Neural cell (in vitro differentiated cells): ENCODE measurements around the gene CNN3. TPM values are rescaled to one million over a fixed set of nuclear protein-coding genes. Genes with fewer than 3 reads are reported as not detected.

ENCODE experiments used
- H2AFZ ChIP-seq: fragments of 200-600, 300-800 bp; sonication (generic), shearing (Covaris generic); 2 replicates; pipeline ENCODE4 v1.6.0; 2014; ENCODE audit warnings: low read depth, mild to moderate bottlenecking, antibody characterized with exemption, low read length, moderate library complexity
- H3F3A ChIP-seq: fragments of 200-600 bp; shearing (Covaris generic); 2 replicates; pipeline ENCODE4 v1.6.1; 2016; ENCODE audit warnings: mild to moderate bottlenecking, moderate library complexity, mixed read lengths, antibody characterized with exemption, low read length; ENCODE audit not compliant: insufficient read depth, poor library complexity, severe bottlenecking
- H3K27ac ChIP-seq: fragments of 200-600, 300-800 bp; sonication (generic), shearing (Covaris generic); 2 replicates; pipeline ENCODE4 v1.5.1; 2014; ENCODE audit warnings: mild to moderate bottlenecking, low read length, moderate library complexity
- H3K27me3 ChIP-seq: fragments of 300-800, 200-600 bp; sonication (generic), shearing (Covaris generic); 2 replicates; pipeline ENCODE4 v1.6.0; 2014; ENCODE audit warnings: mild to moderate bottlenecking, low read depth, low read length, moderate library complexity; ENCODE audit not compliant: insufficient read depth
- H3K36me3 ChIP-seq: fragments of 300-800, 200-600 bp; sonication (generic), shearing (Covaris generic); 2 replicates; pipeline ENCODE4 v1.5.1; 2014; ENCODE audit warnings: mild to moderate bottlenecking, antibody characterized with exemption, low read length, moderate library complexity; ENCODE audit not compliant: insufficient read depth
- H3K4me2 ChIP-seq: fragments of 300-800, 200-600 bp; sonication (generic), shearing (Covaris generic); 2 replicates; pipeline ENCODE4 v1.6.0; 2014; ENCODE audit warnings: mild to moderate bottlenecking, low read length
- H3K4me3 ChIP-seq: fragments of 300-800, 200-600 bp; sonication (generic), shearing (Covaris generic); 2 replicates; pipeline ENCODE4 v1.5.1; 2014; ENCODE audit warnings: mild to moderate bottlenecking, low read length, moderate library complexity
- H3K79me2 ChIP-seq: fragments of 200-600 bp; shearing (Covaris generic); replicated peaks from 2 replicates; pipeline ENCODE4 v1.6.0; 2014; ENCODE audit warnings: mild to moderate bottlenecking, low read length, moderate library complexity; ENCODE audit not compliant: insufficient read depth
- H3K9ac ChIP-seq: fragments of 300-800, 200-600 bp; sonication (generic), shearing (Covaris generic); 2 replicates; pipeline ENCODE4 v1.6.1; 2016; ENCODE audit warnings: mild to moderate bottlenecking, low read length, mixed read lengths
- H3K9me2 ChIP-seq: fragments of 200-600 bp; shearing (Covaris generic); 2 replicates; pipeline ENCODE4 v1.6.1; 2016; ENCODE audit warnings: mild to moderate bottlenecking, low read length, mixed read lengths; ENCODE audit not compliant: insufficient read depth
- H3K9me3 ChIP-seq: fragments of 200-600, 300-800 bp; sonication (generic), shearing (Covaris generic); 2 replicates; pipeline ENCODE4 v1.6.1; 2016; ENCODE audit warnings: mild to moderate bottlenecking, mixed run types, low read length, moderate library complexity, mixed read lengths
- H4K20me1 ChIP-seq: fragments of 200-600 bp; shearing (Covaris generic); 2 replicates; pipeline ENCODE4 v1.6.1; 2016; ENCODE audit warnings: mild to moderate bottlenecking, mixed run types; ENCODE audit not compliant: insufficient read depth
- EP300 ChIP-seq: fragments of 450-650 bp; conservative IDR thresholded peaks from 2 replicates; pipeline ENCODE4 v1.6.1; 2014; ENCODE audit warnings: antibody characterized with exemption, mild to moderate bottlenecking, moderate library complexity; ENCODE audit not compliant: poor library complexity, severe bottlenecking
- EZH2 ChIP-seq: fragments of 200-600, 300-800 bp; shearing (Covaris generic), sonication (generic); IDR thresholded peaks from 2 replicates; pipeline ENCODE4 v1.6.1; 2014; ENCODE audit warnings: antibody characterized with exemption, low read length, borderline replicate concordance, mild to moderate bottlenecking; ENCODE audit not compliant: insufficient read depth, poor library complexity, severe bottlenecking
- MXI1 ChIP-seq: fragments of 450-650 bp; conservative IDR thresholded peaks from 2 replicates; pipeline ENCODE4 v1.6.1; 2014; ENCODE audit warnings: antibody characterized with exemption, mild to moderate bottlenecking; ENCODE audit not compliant: poor library complexity, severe bottlenecking
- POLR2AphosphoS5 ChIP-seq: IDR thresholded peaks from 2 replicates; pipeline ENCODE4 v1.6.1; 2012
- RAD21 ChIP-seq: fragments of 450-650 bp; conservative IDR thresholded peaks from 2 replicates; pipeline ENCODE4 v1.6.1; 2014; ENCODE audit warnings: antibody characterized with exemption, mild to moderate bottlenecking, moderate library complexity
- SMC3 ChIP-seq: fragments of 450-650 bp; conservative IDR thresholded peaks from 2 replicates; pipeline ENCODE4 v1.6.1; 2014; ENCODE audit warnings: antibody characterized with exemption, mild to moderate bottlenecking, moderate library complexity; ENCODE audit not compliant: poor library complexity
- TAF1 ChIP-seq: IDR thresholded peaks from 2 replicates; pipeline ENCODE4 v1.6.1; 2012; ENCODE audit warnings: low read depth
- polyA plus RNA-seq: library from polyadenylated mRNA; depleted of rRNA; stranded (reverse); fragments of >200 nt; gene quantifications from 2 replicates; pipeline ENCODE4 v1.2.3, GENCODE V29; 2014
- TF ChIP-seq, protein P1 (sequence below): IDR thresholded peaks from 2 replicates; pipeline ENCODE4 v1.6.1; 2012; ENCODE audit warnings: borderline replicate concordance
- TF ChIP-seq, protein P2 (sequence below): fragments of 450-650 bp; IDR thresholded peaks from 2 replicates; pipeline ENCODE4 v1.5.1; 2014; ENCODE audit warnings: antibody characterized with exemption, mild to moderate bottlenecking, moderate library complexity; ENCODE audit not compliant: poor library complexity, severe bottlenecking

The CNN3 gene
- polyA plus RNA-seq, 1 donor from 2014 or later, result 106 TPM

DNA sequence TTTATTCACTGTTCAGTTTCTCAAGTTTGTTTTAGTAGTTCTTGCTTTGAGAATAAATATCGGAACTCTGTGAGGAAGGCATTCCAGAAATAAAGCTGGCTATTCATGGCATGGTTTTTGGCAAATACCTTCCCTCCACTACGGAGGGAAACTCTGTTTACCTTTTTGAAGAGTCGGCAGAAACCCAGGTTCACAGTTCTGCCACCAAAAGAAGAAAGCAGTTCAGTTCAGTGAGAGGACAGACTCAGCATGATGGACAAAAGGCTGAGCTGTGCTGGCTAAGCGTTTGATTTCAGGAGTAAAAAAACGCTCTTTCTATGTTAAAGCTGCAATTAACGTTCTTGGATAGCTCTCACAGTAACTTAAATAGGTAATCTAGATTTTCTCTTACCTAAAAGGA is 42.4 kb downstream of the CNN3 start:
- Histone ChIP-seq H3K9me3 (no peaks in the 10 kb centered on the region), H3K36me3 (no peaks in the 10 kb centered on the region), H3K4me2 (no peak overlapping the region), H3K9me2 (no peaks in the 10 kb centered on the region), H2AFZ (no peak overlapping the region), H4K20me1 (no peaks in the 10 kb centered on the region), H3K27ac (no peak overlapping the region), H3K27me3 (no peaks in the 10 kb centered on the region), H3K79me2 (no peaks in the 10 kb centered on the region), H3F3A (no peaks in the 10 kb centered on the region), H3K4me3 (no peak overlapping the region), H3K9ac (no peak overlapping the region)
- TF ChIP-seq EP300, result no peak
- no peak for TF ChIP-seq POLR2AphosphoS5
- no peak for TF ChIP-seq MXI1
- no peak for TF ChIP-seq SMC3
- TF ChIP-seq, protein P1, sequence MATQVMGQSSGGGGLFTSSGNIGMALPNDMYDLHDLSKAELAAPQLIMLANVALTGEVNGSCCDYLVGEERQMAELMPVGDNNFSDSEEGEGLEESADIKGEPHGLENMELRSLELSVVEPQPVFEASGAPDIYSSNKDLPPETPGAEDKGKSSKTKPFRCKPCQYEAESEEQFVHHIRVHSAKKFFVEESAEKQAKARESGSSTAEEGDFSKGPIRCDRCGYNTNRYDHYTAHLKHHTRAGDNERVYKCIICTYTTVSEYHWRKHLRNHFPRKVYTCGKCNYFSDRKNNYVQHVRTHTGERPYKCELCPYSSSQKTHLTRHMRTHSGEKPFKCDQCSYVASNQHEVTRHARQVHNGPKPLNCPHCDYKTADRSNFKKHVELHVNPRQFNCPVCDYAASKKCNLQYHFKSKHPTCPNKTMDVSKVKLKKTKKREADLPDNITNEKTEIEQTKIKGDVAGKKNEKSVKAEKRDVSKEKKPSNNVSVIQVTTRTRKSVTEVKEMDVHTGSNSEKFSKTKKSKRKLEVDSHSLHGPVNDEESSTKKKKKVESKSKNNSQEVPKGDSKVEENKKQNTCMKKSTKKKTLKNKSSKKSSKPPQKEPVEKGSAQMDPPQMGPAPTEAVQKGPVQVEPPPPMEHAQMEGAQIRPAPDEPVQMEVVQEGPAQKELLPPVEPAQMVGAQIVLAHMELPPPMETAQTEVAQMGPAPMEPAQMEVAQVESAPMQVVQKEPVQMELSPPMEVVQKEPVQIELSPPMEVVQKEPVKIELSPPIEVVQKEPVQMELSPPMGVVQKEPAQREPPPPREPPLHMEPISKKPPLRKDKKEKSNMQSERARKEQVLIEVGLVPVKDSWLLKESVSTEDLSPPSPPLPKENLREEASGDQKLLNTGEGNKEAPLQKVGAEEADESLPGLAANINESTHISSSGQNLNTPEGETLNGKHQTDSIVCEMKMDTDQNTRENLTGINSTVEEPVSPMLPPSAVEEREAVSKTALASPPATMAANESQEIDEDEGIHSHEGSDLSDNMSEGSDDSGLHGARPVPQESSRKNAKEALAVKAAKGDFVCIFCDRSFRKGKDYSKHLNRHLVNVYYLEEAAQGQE, result no peak
- TF ChIP-seq, protein P2, sequence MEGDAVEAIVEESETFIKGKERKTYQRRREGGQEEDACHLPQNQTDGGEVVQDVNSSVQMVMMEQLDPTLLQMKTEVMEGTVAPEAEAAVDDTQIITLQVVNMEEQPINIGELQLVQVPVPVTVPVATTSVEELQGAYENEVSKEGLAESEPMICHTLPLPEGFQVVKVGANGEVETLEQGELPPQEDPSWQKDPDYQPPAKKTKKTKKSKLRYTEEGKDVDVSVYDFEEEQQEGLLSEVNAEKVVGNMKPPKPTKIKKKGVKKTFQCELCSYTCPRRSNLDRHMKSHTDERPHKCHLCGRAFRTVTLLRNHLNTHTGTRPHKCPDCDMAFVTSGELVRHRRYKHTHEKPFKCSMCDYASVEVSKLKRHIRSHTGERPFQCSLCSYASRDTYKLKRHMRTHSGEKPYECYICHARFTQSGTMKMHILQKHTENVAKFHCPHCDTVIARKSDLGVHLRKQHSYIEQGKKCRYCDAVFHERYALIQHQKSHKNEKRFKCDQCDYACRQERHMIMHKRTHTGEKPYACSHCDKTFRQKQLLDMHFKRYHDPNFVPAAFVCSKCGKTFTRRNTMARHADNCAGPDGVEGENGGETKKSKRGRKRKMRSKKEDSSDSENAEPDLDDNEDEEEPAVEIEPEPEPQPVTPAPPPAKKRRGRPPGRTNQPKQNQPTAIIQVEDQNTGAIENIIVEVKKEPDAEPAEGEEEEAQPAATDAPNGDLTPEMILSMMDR, result no peak
- no peak for TF ChIP-seq TAF1
- TF ChIP-seq RAD21, result no peak
- no peak for TF ChIP-seq EZH2

DNA sequence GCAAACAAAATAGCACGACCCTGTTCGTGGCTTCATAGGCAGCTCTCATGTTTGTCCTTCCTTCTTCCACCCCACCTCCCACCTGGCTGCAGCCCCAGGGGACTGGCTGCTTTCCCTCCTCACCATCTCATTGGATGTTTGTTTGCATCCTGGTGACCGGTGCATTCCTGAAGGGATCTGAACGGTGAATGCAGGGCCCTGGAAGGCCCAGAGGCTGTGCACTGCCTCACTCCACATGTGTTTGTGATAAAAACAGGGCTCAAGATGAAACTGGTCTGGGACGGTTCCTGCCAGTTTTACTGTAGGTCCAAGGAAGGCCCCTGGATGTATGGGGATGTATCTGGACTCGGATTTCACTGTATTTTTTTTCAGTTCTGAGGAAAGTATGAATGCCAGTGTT is 42.8 kb downstream of the CNN3 start:
- Histone ChIP-seq H3K9me3 (no peaks in the 10 kb centered on the region), H4K20me1 (no peaks in the 10 kb centered on the region), H3F3A (no peaks in the 10 kb centered on the region), H3K4me2 (no peak overlapping the region), H2AFZ (no peak overlapping the region), H3K27ac (no peak overlapping the region), H3K9me2 (no peaks in the 10 kb centered on the region), H3K9ac (no peak overlapping the region), H3K4me3 (no peak overlapping the region), H3K36me3 (no peaks in the 10 kb centered on the region), H3K27me3 (no peaks in the 10 kb centered on the region), H3K79me2 (no peaks in the 10 kb centered on the region)
- no peak for TF ChIP-seq EZH2
- TF ChIP-seq, protein P2, result no peak
- no peak for TF ChIP-seq SMC3
- TF ChIP-seq RAD21, result no peak
- no peak for TF ChIP-seq EP300
- TF ChIP-seq POLR2AphosphoS5, result no peak
